Measurements from ENCODE around the gene CYP11A1. TPM values are rescaled to one million over a fixed set of nuclear protein-coding genes. Genes with fewer than 3 reads are reported as not detected.

Gene CYP11A1
- total and polyA plus RNA-seq, 4 donors, result 0.15 to 0.97 (median 0.69) TPM

DNA sequence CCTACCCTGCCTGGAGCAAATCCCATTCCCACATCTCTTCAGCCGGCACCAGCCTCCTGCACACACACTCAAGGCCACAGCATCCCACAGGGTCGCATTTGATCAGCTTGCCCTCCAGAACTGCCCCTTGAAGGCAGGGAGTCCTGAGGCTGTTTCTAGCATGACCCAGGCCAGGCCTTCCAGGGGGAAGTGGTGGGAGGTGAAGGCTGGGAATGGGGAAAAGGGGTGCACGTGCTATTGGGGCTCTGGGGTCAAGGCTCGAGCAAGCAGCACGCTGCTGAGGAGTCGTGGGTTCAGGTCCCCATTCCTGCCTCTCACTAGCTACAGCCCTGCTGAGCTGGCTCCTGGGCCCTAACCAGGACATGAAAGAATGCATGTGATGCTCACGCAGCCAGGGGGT lies 41.4 kb upstream of the CYP11A1 start:
- TF ChIP-seq CTCF (IDR thresholded peaks at IDR 0.05; ENCODE audit: control extremely low read depth, extremely low read depth), result no peak
- ATAC-seq (ENCODE audit: insufficient read depth, low FRiP score) (no peak), DNase-seq (no peak)
- Histone ChIP-seq H3K4me3 (no peak overlapping the region), H3K9me3 (ENCODE audit: control insufficient read depth in 4 of 4, insufficient read depth in 3 of 4, low read length in 3 of 4) (no peaks in the 10 kb centered on the region), H3K27me3 (ENCODE audit: control insufficient read depth in 3 of 3, insufficient read depth in 3 of 3, low read length in 2 of 3) (no peaks in the 10 kb centered on the region), H3K27ac (ENCODE audit: low read depth in 1 of 2, low read length in 1 of 2) (no peak overlapping the region), H3K4me1 (ENCODE audit: control insufficient read depth in 5 of 5, insufficient read depth in 5 of 5, low read length in 5 of 5) (peaks cover 0 to 13% (median 0%) of the 10 kb centered on the region in 5 donors), H3K36me3 (ENCODE audit: control insufficient read depth in 4 of 4, insufficient read depth in 4 of 4, low read length in 4 of 4) (peaks cover 0 to 3% (median 0%) of the 10 kb centered on the region in 4 donors), H3K9ac (ENCODE audit: insufficient read depth in 1 of 2, low read length in 2 of 2) (no peak overlapping the region)
- WGBS, 2 donors, result 82 to 86% methylated on average over 7 of the region's 7 CpGs

DNA sequence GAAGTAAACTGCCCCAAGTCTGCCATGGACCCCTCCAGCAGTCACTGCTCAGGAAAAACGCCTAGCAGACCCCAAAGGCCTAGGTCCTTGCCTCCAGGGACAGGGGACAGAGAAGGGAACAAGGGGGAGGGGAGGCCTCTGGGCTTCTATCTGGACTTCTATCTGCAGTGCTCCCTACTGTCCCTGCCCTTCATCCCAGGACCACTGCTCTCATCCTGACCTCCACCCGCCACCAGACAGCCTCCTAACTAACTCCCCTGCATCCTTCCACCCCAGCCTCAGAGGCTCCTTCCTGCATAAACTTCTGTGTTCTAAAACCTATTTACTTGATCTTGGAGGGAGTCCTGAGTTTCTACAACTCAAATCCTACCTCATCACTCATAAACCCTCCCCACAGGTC lies 40.9 kb upstream of the CYP11A1 start:
- peaks cover 0 to 17% (median 3%) of the 10 kb centered on the region in 5 donors for H3K4me1 ChIP-seq (ENCODE audit: control insufficient read depth in 5 of 5, insufficient read depth in 5 of 5, low read length in 5 of 5)
- no peaks in the 10 kb centered on the region for H3K9me3 ChIP-seq (ENCODE audit: control insufficient read depth in 4 of 4, insufficient read depth in 3 of 4, low read length in 3 of 4)
- 87 to 92% methylated on average over 2 of the region's 2 CpGs for WGBS, 2 donors
- ATAC-seq (ENCODE audit: insufficient read depth, low FRiP score) (no peak), DNase-seq (no peak)
- no peak overlapping the region for H3K4me3 ChIP-seq
- H3K27ac ChIP-seq (ENCODE audit: low read depth in 1 of 2, low read length in 1 of 2), result no peak overlapping the region
- TF ChIP-seq CTCF (IDR thresholded peaks at IDR 0.05; ENCODE audit: control extremely low read depth, extremely low read depth), result no peak
- H3K27me3 ChIP-seq (ENCODE audit: control insufficient read depth in 3 of 3, insufficient read depth in 3 of 3, low read length in 2 of 3), result no peaks in the 10 kb centered on the region
- peaks cover 0 to 3% (median 0%) of the 10 kb centered on the region in 4 donors for H3K36me3 ChIP-seq (ENCODE audit: control insufficient read depth in 4 of 4, insufficient read depth in 4 of 4, low read length in 4 of 4)
- no peak overlapping the region for H3K9ac ChIP-seq (ENCODE audit: insufficient read depth in 1 of 2, low read length in 2 of 2)

DNA sequence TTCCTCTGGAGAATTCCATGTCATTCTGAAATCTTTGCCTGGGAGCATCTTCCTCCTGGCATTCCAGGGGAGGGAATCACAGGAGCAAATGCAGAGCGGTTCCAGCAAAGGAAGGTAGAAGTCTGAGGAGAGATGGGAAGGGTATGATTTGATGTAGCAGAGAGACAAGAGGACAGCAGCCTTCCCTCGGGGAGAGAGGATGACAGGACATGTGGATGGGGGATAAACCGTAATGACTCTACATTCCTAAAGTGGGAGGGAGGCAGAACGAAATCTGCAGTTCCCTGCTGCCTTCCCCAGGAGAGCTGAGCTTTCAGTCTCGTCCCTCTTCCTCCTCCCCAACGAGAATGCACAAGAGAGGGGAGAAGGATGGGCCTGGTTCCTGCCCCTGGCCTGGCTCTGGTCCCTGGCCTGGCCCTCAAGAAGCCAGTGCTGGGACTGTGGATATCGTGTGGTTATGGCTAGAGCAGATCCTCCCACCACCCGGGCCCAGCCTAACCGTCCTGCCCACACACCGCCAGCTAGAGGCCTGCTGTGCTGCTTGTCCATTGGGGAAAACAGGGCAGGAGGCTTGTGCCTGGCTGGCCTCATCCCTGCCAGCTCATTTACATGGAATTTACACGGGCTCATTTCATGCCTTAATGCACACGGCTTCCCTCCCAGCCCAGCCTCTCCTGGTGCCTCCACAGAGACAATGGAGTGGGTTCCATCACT lies 39.7 kb upstream of the CYP11A1 start:
- no peak for TF ChIP-seq CTCF (IDR thresholded peaks at IDR 0.05; ENCODE audit: control extremely low read depth, extremely low read depth)
- H3K27me3 ChIP-seq (ENCODE audit: control insufficient read depth in 3 of 3, insufficient read depth in 3 of 3, low read length in 2 of 3), result no peaks in the 10 kb centered on the region
- no peak overlapping the region for H3K27ac ChIP-seq (ENCODE audit: low read depth in 1 of 2, low read length in 1 of 2)
- no peaks in the 10 kb centered on the region for H3K9me3 ChIP-seq (ENCODE audit: control insufficient read depth in 4 of 4, insufficient read depth in 3 of 4, low read length in 3 of 4)
- peaks cover 0 to 24% (median 10%) of the 10 kb centered on the region in 5 donors for H3K4me1 ChIP-seq (ENCODE audit: control insufficient read depth in 5 of 5, insufficient read depth in 5 of 5, low read length in 5 of 5)
- H3K36me3 ChIP-seq (ENCODE audit: control insufficient read depth in 4 of 4, insufficient read depth in 4 of 4, low read length in 4 of 4), result peaks cover 0 to 3% (median 0%) of the 10 kb centered on the region in 4 donors
- H3K9ac ChIP-seq (ENCODE audit: insufficient read depth in 1 of 2, low read length in 2 of 2), result no peak overlapping the region
- no peak overlapping the region for H3K4me3 ChIP-seq
- ATAC-seq (ENCODE audit: insufficient read depth, low FRiP score) (peak; percentile 20), DNase-seq (no peak)
- 57 to 69% methylated on average over 11 to 12 of the region's 12 CpGs for WGBS, 2 donors
